Mesothelial cell of epicardium (in vitro differentiated cells): ENCODE measurements around the gene CCNA1. TPM values are rescaled to one million over a fixed set of nuclear protein-coding genes. Genes with fewer than 3 reads are reported as not detected.
A peak's percentile ranks its signal among the peaks of the same experiment; 100 is the strongest.

Source experiments
- DNase-seq, 2 experiments: peaks; one replicate each; pipeline ENCODE4 v3.0.0; 2021; ENCODE audit warnings: low spot score in 2 of 2; ENCODE audit not compliant: unreplicated experiment in 2 of 2
- H3K27ac Mint-ChIP-seq: 2 replicates; pipeline ENCODE4 v1.8.0; 2021; ENCODE audit warnings: mixed read lengths
- H3K27me3 Mint-ChIP-seq: 2 replicates; pipeline ENCODE4 v1.8.0; 2021; ENCODE audit warnings: low read depth, mixed read lengths
- H3K36me3 Mint-ChIP-seq: 2 replicates; pipeline ENCODE4 v1.8.0; 2021; ENCODE audit warnings: mixed read lengths
- H3K4me1 Mint-ChIP-seq: 2 replicates; pipeline ENCODE4 v1.8.0; 2021; ENCODE audit warnings: mixed read lengths
- H3K4me3 Mint-ChIP-seq: 2 replicates; pipeline ENCODE4 v1.8.0; 2021; ENCODE audit warnings: mild to moderate bottlenecking, moderate library complexity, mixed read lengths
- H3K9me3 Mint-ChIP-seq: 2 replicates; pipeline ENCODE4 v1.8.0; 2021; ENCODE audit warnings: mixed read lengths
- total RNA-seq: library from RNA; stranded (reverse); gene quantifications from 3 replicates; pipeline ENCODE4 v1.2.1, GENCODE V29; 2021
- TF ChIP-seq, protein P1 (sequence below): fragments of 200-600 bp; sonication (generic); IDR thresholded peaks from one replicate; pipeline ENCODE4 v1.5.0; 2021; ENCODE audit warnings: antibody characterized with exemption; ENCODE audit not compliant: unreplicated experiment

Gene CCNA1
- total RNA-seq = 0.16 to 0.20 TPM (median 0.18 TPM) in 3 replicates

- no peaks in the 10 kb centered on the region for H3K9me3 Mint-ChIP-seq
- peak within 1 kb of the TSS; percentile 62 for H3K4me3 Mint-ChIP-seq
- H3K4me1 Mint-ChIP-seq = peaks cover 17% of the 10 kb centered on the region
- peak; percentile 22 to 57 for DNase-seq
- H3K27ac Mint-ChIP-seq = no peak within 1 kb of the TSS
- TF ChIP-seq, protein P1, sequence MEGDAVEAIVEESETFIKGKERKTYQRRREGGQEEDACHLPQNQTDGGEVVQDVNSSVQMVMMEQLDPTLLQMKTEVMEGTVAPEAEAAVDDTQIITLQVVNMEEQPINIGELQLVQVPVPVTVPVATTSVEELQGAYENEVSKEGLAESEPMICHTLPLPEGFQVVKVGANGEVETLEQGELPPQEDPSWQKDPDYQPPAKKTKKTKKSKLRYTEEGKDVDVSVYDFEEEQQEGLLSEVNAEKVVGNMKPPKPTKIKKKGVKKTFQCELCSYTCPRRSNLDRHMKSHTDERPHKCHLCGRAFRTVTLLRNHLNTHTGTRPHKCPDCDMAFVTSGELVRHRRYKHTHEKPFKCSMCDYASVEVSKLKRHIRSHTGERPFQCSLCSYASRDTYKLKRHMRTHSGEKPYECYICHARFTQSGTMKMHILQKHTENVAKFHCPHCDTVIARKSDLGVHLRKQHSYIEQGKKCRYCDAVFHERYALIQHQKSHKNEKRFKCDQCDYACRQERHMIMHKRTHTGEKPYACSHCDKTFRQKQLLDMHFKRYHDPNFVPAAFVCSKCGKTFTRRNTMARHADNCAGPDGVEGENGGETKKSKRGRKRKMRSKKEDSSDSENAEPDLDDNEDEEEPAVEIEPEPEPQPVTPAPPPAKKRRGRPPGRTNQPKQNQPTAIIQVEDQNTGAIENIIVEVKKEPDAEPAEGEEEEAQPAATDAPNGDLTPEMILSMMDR = no peak
- peaks cover 94% of the 10 kb centered on the region for H3K27me3 Mint-ChIP-seq
- H3K36me3 Mint-ChIP-seq = no peaks in the 10 kb centered on the region
Measured at GRCh38 chr13:36432106-36432544, at the start of gene CCNA1. Gene CCNA1, plus strand, starts transcription at chr13:36432495. Its CDS starts 562 bp downstream, at chr13:36433057.

DNA sequence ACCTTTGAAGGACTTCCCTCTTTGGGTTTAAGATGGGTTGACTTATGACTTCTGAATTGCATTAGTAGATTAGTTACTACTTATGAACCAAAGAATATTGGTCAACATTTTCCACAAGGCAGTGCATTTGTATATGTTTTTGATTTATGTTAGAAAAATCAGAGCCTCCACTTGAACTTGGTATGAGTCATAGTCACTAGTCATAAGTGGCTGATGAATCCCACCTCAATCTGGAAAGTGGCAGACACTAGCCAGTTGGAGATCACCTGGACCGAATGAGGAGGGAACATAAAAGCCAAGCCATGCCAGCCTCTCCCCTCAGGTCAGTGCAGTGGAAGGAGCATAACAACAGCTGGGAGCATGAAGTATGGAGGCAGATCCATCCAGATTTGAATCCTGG, 46.8 kb upstream of the CCNA1 start:
- TF ChIP-seq, protein P1 = no peak
- no peak overlapping the region for H3K4me3 Mint-ChIP-seq
- no peaks in the 10 kb centered on the region for H3K36me3 Mint-ChIP-seq
- H3K27me3 Mint-ChIP-seq = peaks cover 3% of the 10 kb centered on the region
- no peak for DNase-seq
- no peak overlapping the region for H3K27ac Mint-ChIP-seq
- H3K4me1 Mint-ChIP-seq = peaks cover 5% of the 10 kb centered on the region
- no peaks in the 10 kb centered on the region for H3K9me3 Mint-ChIP-seq

GRCh38 chr13:36395280-36395679, 37.0 kb upstream of the CCNA1 start:
- Mint-ChIP-seq H3K4me3 (no peak overlapping the region), H3K27me3 (no peaks in the 10 kb centered on the region), H3K9me3 (peaks cover 5% of the 10 kb centered on the region), H3K27ac (no peak overlapping the region), H3K36me3 (no peaks in the 10 kb centered on the region), H3K4me1 (peaks cover 3% of the 10 kb centered on the region)
- no peak for DNase-seq
- TF ChIP-seq, protein P1 = peak; percentile 18

- Mint-ChIP-seq H3K4me1 (no peaks in the 10 kb centered on the region), H3K4me3 (no peak overlapping the region), H3K9me3 (peaks cover 8% of the 10 kb centered on the region), H3K27me3 (peaks cover 6% of the 10 kb centered on the region), H3K27ac (no peak overlapping the region), H3K36me3 (no peaks in the 10 kb centered on the region)
- DNase-seq = no peak
- TF ChIP-seq, protein P1 = no peak
Measured at GRCh38 chr13:36405151-36405550, 27.1 kb upstream of the CCNA1 start.

DNA sequence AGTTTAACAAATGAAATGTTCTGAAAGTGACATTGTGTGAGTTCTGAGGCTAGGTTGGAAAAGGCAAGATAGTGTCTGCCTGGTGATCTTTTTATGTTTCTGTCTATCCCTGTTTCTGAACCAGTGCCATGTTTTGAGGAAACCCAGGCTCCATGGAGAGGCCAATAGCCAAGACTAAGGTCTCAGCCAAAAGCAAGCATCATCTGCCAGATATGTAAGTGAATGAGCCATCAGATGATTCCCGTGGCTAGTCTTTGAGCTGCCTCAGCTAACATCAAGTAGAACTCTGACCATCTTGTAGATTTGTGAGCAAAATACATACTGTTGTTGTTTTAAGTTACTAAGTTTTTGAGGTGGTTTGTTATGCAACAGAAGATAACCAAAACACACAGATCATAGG, 19.6 kb upstream of the CCNA1 start:
- TF ChIP-seq, protein P1 = no peak
- Mint-ChIP-seq H3K4me1 (peaks cover 4% of the 10 kb centered on the region), H3K27me3 (peaks cover 4% of the 10 kb centered on the region), H3K4me3 (no peak overlapping the region), H3K9me3 (peaks cover 20% of the 10 kb centered on the region), H3K27ac (no peak overlapping the region), H3K36me3 (peaks cover 5% of the 10 kb centered on the region)
- DNase-seq = no peak

- peaks cover 5% of the 10 kb centered on the region for H3K36me3 Mint-ChIP-seq
- peaks cover 20% of the 10 kb centered on the region for H3K9me3 Mint-ChIP-seq
Measured at GRCh38 chr13:36413161-36413560, 19.1 kb upstream of the CCNA1 start.

More at GRCh38 chr13:36413161-36413560, 19.1 kb upstream of the CCNA1 start:
- no peak for DNase-seq
- TF ChIP-seq, protein P1 = no peak
- H3K27me3 Mint-ChIP-seq = peaks cover 4% of the 10 kb centered on the region
- H3K27ac Mint-ChIP-seq = no peak overlapping the region
- H3K4me3 Mint-ChIP-seq = no peak overlapping the region
- peaks cover 8% of the 10 kb centered on the region for H3K4me1 Mint-ChIP-seq
